Left ventricle myocardium inferior (tissue), 1 donor: ENCODE results near the gene SSB. TPM values are rescaled to one million over a fixed set of nuclear protein-coding genes. Genes with fewer than 3 reads are reported as not detected.
"Not testable (repeated sequence)": the region's sequence is repeated elsewhere in the genome, so short reads cannot be mapped to it uniquely, and the experiment has no call there.

ENCODE experiments used
- DNase-seq: peaks from one replicate; pipeline ENCODE4 v3.0.0-alpha.2; 2020
- H3K27ac ChIP-seq: fragments of 200-600 bp; replicated peaks from 2 replicates; pipeline ENCODE4 v1.8.0; 2021
- H3K27me3 ChIP-seq: fragments of 200-600 bp; 2 replicates; pipeline ENCODE4 v1.8.0; 2021; ENCODE audit warnings: low read depth
- H3K36me3 ChIP-seq: fragments of 200-600 bp; 2 replicates; pipeline ENCODE4 v1.8.0; 2021
- H3K4me1 ChIP-seq: fragments of 200-600 bp; 2 replicates; pipeline ENCODE4 v1.8.0; 2021
- H3K4me3 ChIP-seq: fragments of 200-600 bp; 2 replicates; pipeline ENCODE4 v1.8.0; 2021; ENCODE audit warnings: mild to moderate bottlenecking, moderate library complexity
- H3K9me3 ChIP-seq: fragments of 200-600 bp; replicated peaks from 2 replicates; pipeline ENCODE4 v1.8.0; 2021
- intact Hi-C: fragments of 100-400 bp; cut with micrococcal nuclease; formaldehyde crosslinking; loops from one replicate; pipeline ENCODE4 v1.11.0; 2022
- total RNA-seq: library from RNA; stranded (reverse); fragmentation: NEBNext Ultra II Directional; extraction: Animal tissue kit (Norgen Biotek cat#: 25700); gene quantifications from one replicate; pipeline ENCODE4 v1.2.1, GENCODE V29; 2021
- TF ChIP-seq, protein P1 (sequence below): fragments of 200-600 bp; IDR thresholded peaks from 2 replicates; pipeline ENCODE4 v1.8.0; 2021; ENCODE audit warnings: antibody characterized with exemption, mild to moderate bottlenecking, borderline replicate concordance
- donor health status: DM: no; HTN: yes; CAD: no; lungs with severe emphysema.

SSB gene
- total RNA-seq, 1 donor from 2014 or later, result 54.8 TPM

GRCh38 chr2:169757778-169758177, 40.9 kb upstream of the SSB start:
- H3K27ac ChIP-seq, result no peak overlapping the region
- H3K4me3 ChIP-seq, result no peak overlapping the region
- TF ChIP-seq, protein P1, sequence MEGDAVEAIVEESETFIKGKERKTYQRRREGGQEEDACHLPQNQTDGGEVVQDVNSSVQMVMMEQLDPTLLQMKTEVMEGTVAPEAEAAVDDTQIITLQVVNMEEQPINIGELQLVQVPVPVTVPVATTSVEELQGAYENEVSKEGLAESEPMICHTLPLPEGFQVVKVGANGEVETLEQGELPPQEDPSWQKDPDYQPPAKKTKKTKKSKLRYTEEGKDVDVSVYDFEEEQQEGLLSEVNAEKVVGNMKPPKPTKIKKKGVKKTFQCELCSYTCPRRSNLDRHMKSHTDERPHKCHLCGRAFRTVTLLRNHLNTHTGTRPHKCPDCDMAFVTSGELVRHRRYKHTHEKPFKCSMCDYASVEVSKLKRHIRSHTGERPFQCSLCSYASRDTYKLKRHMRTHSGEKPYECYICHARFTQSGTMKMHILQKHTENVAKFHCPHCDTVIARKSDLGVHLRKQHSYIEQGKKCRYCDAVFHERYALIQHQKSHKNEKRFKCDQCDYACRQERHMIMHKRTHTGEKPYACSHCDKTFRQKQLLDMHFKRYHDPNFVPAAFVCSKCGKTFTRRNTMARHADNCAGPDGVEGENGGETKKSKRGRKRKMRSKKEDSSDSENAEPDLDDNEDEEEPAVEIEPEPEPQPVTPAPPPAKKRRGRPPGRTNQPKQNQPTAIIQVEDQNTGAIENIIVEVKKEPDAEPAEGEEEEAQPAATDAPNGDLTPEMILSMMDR, result no peak
- no peaks in the 10 kb centered on the region for H3K36me3 ChIP-seq
- no peaks in the 10 kb centered on the region for H3K27me3 ChIP-seq
- intact Hi-C loops, result no loop called here
- no peak for DNase-seq
- no peaks in the 10 kb centered on the region for H3K4me1 ChIP-seq
- peaks cover 3% of the 10 kb centered on the region for H3K9me3 ChIP-seq

- no peak overlapping the region for H3K4me3 ChIP-seq
- H3K36me3 ChIP-seq, result no peaks in the 10 kb centered on the region
- no peaks in the 10 kb centered on the region for H3K4me1 ChIP-seq
- peaks cover 3% of the 10 kb centered on the region for H3K9me3 ChIP-seq
- TF ChIP-seq, protein P1, result no peak
- intact Hi-C loops, result no loop called here
- H3K27me3 ChIP-seq, result no peaks in the 10 kb centered on the region
- H3K27ac ChIP-seq, result no peak overlapping the region
- DNase-seq, result no peak
Observed at GRCh38 chr2:169759987-169760386, 38.7 kb upstream of the SSB start.

DNA sequence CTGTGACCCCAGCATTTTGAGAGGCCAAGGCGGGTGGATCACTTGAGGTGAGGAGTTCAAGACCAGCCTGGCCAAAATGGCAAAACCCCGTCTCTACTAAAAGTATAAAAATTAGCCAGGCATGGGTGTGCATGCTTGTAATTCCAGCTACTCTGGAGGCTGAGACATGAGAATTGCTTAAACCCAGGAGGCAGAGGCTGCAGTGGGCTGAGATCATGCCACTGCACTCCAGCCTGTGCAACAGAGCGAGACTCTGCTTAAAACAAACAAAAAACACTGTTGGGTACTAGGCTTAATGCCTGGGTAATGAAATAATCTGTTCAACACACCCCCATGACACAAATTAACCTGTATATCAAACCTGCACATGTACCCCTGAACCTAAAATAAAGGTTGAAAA, 37.9 kb upstream of the SSB start:
- intact Hi-C loops, H3K36me3 ChIP-seq, H3K27ac ChIP-seq, H3K4me3 ChIP-seq, H3K4me1 ChIP-seq, H3K9me3 ChIP-seq, H3K27me3 ChIP-seq, DNase-seq: not testable (repeated sequence)

DNA sequence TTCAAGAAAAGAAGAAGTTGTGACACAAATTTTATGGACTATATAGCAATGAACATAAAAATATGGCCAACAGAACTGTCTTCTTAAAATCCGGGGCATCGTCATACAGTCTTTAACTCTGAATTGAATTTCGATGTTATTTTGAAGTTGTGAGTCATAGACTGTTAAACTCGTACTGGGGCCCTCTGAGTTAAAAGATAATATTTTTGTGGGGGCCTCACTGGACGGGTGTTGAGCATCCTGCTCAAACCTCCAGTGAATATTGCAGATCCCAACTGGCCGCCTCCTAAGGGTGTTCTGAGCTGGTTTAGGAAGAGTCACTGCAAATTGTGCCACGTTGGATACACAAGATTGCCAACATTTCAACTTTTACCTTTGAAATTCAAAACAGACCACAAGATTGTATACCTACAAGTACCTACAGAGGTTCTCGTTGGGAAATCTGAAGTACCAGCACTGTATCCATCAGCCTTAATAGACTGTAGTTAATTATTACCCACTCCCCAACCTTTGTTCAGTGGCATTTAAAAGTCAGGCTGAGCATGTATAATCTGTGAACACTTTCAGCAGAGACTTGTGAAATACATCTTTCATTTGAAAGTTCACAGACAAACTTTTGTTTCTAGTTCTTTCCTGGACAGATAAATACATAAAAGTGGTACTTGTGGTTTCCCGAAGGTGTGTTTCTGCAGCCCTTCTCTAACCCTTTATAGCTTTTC, 37.3 kb upstream of the SSB start:
- Histone ChIP-seq H3K4me1 (no peaks in the 10 kb centered on the region), H3K4me3 (no peak overlapping the region), H3K27me3 (no peaks in the 10 kb centered on the region), H3K27ac (no peak overlapping the region), H3K9me3 (peaks cover 3% of the 10 kb centered on the region), H3K36me3 (no peaks in the 10 kb centered on the region)
- no peak for DNase-seq
- intact Hi-C loops, result no loop called here
- TF ChIP-seq, protein P1, result no peak

DNA sequence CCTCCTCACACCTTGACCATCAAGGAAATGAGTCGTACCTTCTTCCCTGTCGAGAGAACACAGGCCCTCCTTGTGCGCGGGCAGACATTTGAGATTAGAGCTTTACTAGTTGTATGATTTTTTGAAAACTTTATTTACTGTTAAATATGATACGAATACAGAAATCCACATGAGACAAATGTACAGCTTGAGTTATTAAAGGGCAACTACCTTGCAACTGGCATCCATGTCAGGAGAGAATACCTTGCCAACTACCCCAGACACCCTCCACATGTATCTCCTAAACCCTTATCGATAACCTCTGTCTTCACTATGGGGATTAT, 36.7 kb upstream of the SSB start:
- Histone ChIP-seq H3K27me3 (no peaks in the 10 kb centered on the region), H3K4me3 (no peak overlapping the region), H3K36me3 (no peaks in the 10 kb centered on the region), H3K9me3 (peaks cover 3% of the 10 kb centered on the region), H3K4me1 (peaks cover under 1% of the 10 kb centered on the region), H3K27ac (no peak overlapping the region)
- DNase-seq, result no peak
- TF ChIP-seq, protein P1, result no peak
- intact Hi-C loops, result no loop called here

DNA sequence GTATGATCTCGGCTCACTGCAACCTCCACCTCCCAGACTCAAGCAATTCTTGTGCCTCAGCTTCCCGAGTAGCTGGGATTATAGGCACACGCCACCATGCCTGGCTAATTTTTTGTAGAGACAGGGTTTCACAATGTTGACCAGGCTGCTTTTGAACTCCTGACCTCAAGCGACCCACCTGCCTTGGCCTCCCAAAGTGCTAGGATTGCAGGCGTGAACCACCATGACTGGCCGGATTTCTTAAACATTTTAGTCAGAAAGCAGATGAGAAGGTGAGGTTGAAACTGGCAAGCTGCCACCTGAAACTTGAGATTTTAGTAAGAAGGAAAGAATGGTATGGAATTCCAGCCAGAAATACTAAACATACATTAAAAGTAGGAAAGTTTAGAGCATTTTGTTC, 33.1 kb upstream of the SSB start:
- Histone ChIP-seq H3K4me1 (peaks cover 19% of the 10 kb centered on the region), H3K9me3 (peaks cover 3% of the 10 kb centered on the region), H3K27ac (no peak overlapping the region), H3K27me3 (peaks cover 30% of the 10 kb centered on the region), H3K36me3 (no peaks in the 10 kb centered on the region), H3K4me3 (no peak overlapping the region)
- TF ChIP-seq, protein P1, result no peak
- DNase-seq, result no peak
- intact Hi-C loops, result no loop called here
